SK-N-SH treated with all-trans-retinoic acid at 6 μM for 48 hours (cell line): ENCODE data around the gene MBNL3.

Experiments used
- ATAC-seq: fragments of 200-7000 bp; cut with Tn5 transposase; 3 replicates; pipeline ENCODE4 v1.9.1; 2020; ENCODE audit warnings: mild to moderate bottlenecking, moderate library complexity
- ARNTL ChIP-seq: fragments of 450-650 bp; formaldehyde crosslinking; IDR thresholded peaks from 2 replicates; pipeline ENCODE4 v1.5.0; 2020; ENCODE audit warnings: low read depth, mild to moderate bottlenecking, moderate library complexity, borderline replicate concordance
- BACH2 ChIP-seq: fragments of 250-450 bp; sonication (Bioruptor Pico); IDR thresholded peaks from 2 replicates; pipeline ENCODE4 v1.9.0; 2021; ENCODE audit warnings: mild to moderate bottlenecking, borderline replicate concordance
- CREB5 ChIP-seq: fragments of 250-450 bp; sonication (Bioruptor Pico); IDR thresholded peaks from 2 replicates; pipeline ENCODE4 v1.5.1; 2020; ENCODE audit warnings: low read depth, mild to moderate bottlenecking, moderate library complexity
- CSDC2 ChIP-seq: fragments of 250-450 bp; sonication (Bioruptor Pico); IDR thresholded peaks from 2 replicates; pipeline ENCODE4 v1.5.0; 2020; ENCODE audit warnings: mild to moderate bottlenecking, moderate library complexity
- ESRRG ChIP-seq: fragments of 250-450 bp; sonication (Bioruptor Pico); IDR thresholded peaks from 2 replicates; pipeline ENCODE4 v1.6.1; 2021; ENCODE audit warnings: mild to moderate bottlenecking
- GLIS3 ChIP-seq: fragments of 250-450 bp; sonication (Bioruptor Pico); IDR thresholded peaks from 2 replicates; pipeline ENCODE4 v1.5.0; 2020; ENCODE audit warnings: mild to moderate bottlenecking, moderate library complexity
- ISL1 ChIP-seq: fragments of 250-450 bp; sonication (Bioruptor Pico); IDR thresholded peaks from 2 replicates; pipeline ENCODE4 v2.1.2; 2022; ENCODE audit warnings: mild to moderate bottlenecking, moderate library complexity
- OSR1 ChIP-seq: fragments of 250-450 bp; sonication (Bioruptor Pico); IDR thresholded peaks from 2 replicates; pipeline ENCODE4 v1.8.0; 2022; ENCODE audit warnings: moderate library complexity, mild to moderate bottlenecking, inconsistent platforms
- PATZ1 ChIP-seq: fragments of 250-450 bp; sonication (Bioruptor Pico); IDR thresholded peaks from 2 replicates; pipeline ENCODE4 v1.8.0; 2020; ENCODE audit warnings: mild to moderate bottlenecking, moderate library complexity, borderline replicate concordance
- PPARA ChIP-seq: fragments of 250-450 bp; sonication (Bioruptor Pico); IDR thresholded peaks from 2 replicates; pipeline ENCODE4 v1.5.0; 2020; ENCODE audit warnings: mild to moderate bottlenecking, borderline replicate concordance
- RARB ChIP-seq: fragments of 250-450 bp; sonication (Bioruptor Pico); IDR thresholded peaks from 2 replicates; pipeline ENCODE4 v1.8.0; 2021; ENCODE audit warnings: mild to moderate bottlenecking, moderate library complexity
- SNAI2 ChIP-seq: fragments of 250-450 bp; sonication (Bioruptor Pico); IDR thresholded peaks from 2 replicates; pipeline ENCODE4 v1.5.0; 2020; ENCODE audit warnings: mild to moderate bottlenecking, moderate library complexity
- ZC3H10 ChIP-seq: fragments of 250-450 bp; sonication (Bioruptor Pico); IDR thresholded peaks from 2 replicates; pipeline ENCODE4 v1.5.1; 2021; ENCODE audit warnings: mild to moderate bottlenecking, moderate library complexity
- ZFP3 ChIP-seq: fragments of 250-450 bp; sonication (Bioruptor Pico); IDR thresholded peaks from 2 replicates; pipeline ENCODE4 v1.5.0; 2020; ENCODE audit warnings: mild to moderate bottlenecking, moderate library complexity
- ZFP30 ChIP-seq: fragments of 450-650 bp; formaldehyde crosslinking; IDR thresholded peaks from 2 replicates; pipeline ENCODE4 v1.5.0; 2022; ENCODE audit warnings: mild to moderate bottlenecking, moderate library complexity
- ZNF565 ChIP-seq: fragments of 450-650 bp; formaldehyde crosslinking; conservative IDR thresholded peaks from 2 replicates; pipeline ENCODE4 v1.5.0; 2020; ENCODE audit warnings: low read depth, mild to moderate bottlenecking, moderate library complexity
- ZNF70 ChIP-seq: fragments of 450-650 bp; formaldehyde crosslinking; IDR thresholded peaks from 2 replicates; pipeline ENCODE4 v1.5.0; 2020; ENCODE audit warnings: mild to moderate bottlenecking, moderate library complexity
- ZNF8 ChIP-seq: fragments of 450-650 bp; formaldehyde crosslinking; IDR thresholded peaks from 2 replicates; pipeline ENCODE4 v1.5.0; 2020; ENCODE audit warnings: mild to moderate bottlenecking, moderate library complexity
- TF ChIP-seq, protein P1 (sequence below): fragments of 250-450 bp; sonication (Bioruptor Pico); IDR thresholded peaks from 2 replicates; pipeline ENCODE4 v1.5.0; 2020; ENCODE audit warnings: mild to moderate bottlenecking, moderate library complexity

The MBNL3 gene

DNA sequence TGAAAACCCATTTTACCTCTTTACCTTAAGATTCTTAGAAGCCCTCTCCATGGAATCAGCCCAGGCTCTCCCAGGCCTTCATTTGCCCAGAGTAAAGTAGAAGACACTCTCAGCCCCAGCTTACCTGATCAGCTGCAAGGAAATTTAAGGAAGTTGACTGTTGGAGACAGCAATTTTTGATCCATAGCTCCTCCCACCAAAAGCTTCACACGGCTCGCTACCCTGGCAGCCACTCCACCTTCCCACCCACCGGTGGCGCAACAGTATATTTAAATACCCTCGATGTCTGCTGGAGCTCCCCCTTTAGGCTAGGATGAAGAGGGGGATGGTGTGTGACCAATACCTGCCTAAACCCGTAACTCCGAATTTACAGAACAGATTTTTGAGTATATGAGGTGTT lies 75.4 kb downstream of the MBNL3 start (continued):
- TF ChIP-seq, protein P1, sequence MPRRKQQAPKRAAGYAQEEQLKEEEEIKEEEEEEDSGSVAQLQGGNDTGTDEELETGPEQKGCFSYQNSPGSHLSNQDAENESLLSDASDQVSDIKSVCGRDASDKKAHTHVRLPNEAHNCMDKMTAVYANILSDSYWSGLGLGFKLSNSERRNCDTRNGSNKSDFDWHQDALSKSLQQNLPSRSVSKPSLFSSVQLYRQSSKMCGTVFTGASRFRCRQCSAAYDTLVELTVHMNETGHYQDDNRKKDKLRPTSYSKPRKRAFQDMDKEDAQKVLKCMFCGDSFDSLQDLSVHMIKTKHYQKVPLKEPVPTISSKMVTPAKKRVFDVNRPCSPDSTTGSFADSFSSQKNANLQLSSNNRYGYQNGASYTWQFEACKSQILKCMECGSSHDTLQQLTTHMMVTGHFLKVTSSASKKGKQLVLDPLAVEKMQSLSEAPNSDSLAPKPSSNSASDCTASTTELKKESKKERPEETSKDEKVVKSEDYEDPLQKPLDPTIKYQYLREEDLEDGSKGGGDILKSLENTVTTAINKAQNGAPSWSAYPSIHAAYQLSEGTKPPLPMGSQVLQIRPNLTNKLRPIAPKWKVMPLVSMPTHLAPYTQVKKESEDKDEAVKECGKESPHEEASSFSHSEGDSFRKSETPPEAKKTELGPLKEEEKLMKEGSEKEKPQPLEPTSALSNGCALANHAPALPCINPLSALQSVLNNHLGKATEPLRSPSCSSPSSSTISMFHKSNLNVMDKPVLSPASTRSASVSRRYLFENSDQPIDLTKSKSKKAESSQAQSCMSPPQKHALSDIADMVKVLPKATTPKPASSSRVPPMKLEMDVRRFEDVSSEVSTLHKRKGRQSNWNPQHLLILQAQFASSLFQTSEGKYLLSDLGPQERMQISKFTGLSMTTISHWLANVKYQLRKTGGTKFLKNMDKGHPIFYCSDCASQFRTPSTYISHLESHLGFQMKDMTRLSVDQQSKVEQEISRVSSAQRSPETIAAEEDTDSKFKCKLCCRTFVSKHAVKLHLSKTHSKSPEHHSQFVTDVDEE: no peak
- TF ChIP-seq ZNF8 (CRISPR knock-in tag) (no peak), ISL1 (CRISPR knock-in tag) (no peak), ZFP30 (CRISPR knock-in tag) (no peak), ESRRG (CRISPR knock-in tag) (no peak)

GRCh38 chrX:132412208-132412607 lies 76.6 kb downstream of the MBNL3 start:
- no peak for ATAC-seq
- TF ChIP-seq OSR1 (CRISPR knock-in tag): no peak
- no peak for TF ChIP-seq CSDC2 (CRISPR knock-in tag)
- TF ChIP-seq, protein P1: no peak
- TF ChIP-seq RARB (CRISPR knock-in tag): no peak
- TF ChIP-seq ESRRG (CRISPR knock-in tag): no peak
- TF ChIP-seq ZNF70 (CRISPR knock-in tag): no peak
- no peak for TF ChIP-seq PPARA
- no peak for TF ChIP-seq ZNF8 (CRISPR knock-in tag)
- TF ChIP-seq ZC3H10: no peak
- TF ChIP-seq ZNF565 (CRISPR knock-in tag): no peak
- no peak for TF ChIP-seq BACH2
- TF ChIP-seq PATZ1: no peak
- TF ChIP-seq SNAI2 (CRISPR knock-in tag): no peak
- no peak for TF ChIP-seq ARNTL (CRISPR knock-in tag)

GRCh38 chrX:132411310-132411977 lies 77.4 kb downstream of the MBNL3 start:
- TF ChIP-seq ZNF70 (CRISPR knock-in tag): no peak
- no peak for TF ChIP-seq PATZ1
- no peak for TF ChIP-seq ZFP3 (CRISPR knock-in tag)
- no peak for TF ChIP-seq BACH2
- no peak for TF ChIP-seq ARNTL (CRISPR knock-in tag)
- TF ChIP-seq CREB5 (CRISPR knock-in tag): no peak
- TF ChIP-seq ISL1 (CRISPR knock-in tag): no peak
- TF ChIP-seq GLIS3 (CRISPR knock-in tag): no peak
- TF ChIP-seq OSR1 (CRISPR knock-in tag): no peak
- no peak for TF ChIP-seq CSDC2 (CRISPR knock-in tag)
- no peak for TF ChIP-seq ZNF8 (CRISPR knock-in tag)
- ATAC-seq: no peak
